Neuronal stem cell (in vitro differentiated cells): ENCODE measurements around the gene RAB10.
"Not testable (repeated sequence)": the region's sequence is repeated elsewhere in the genome, so short reads cannot be mapped to it uniquely, and the experiment has no call there.

Source experiments
- DNase-seq: peaks from one replicate; pipeline ENCODE4 v3.0.0-alpha.2; 2013; ENCODE audit warnings: low spot score
- H2AFZ ChIP-seq: one replicate; pipeline ENCODE4 v1.6.1; 2013; ENCODE audit warnings: mild to moderate bottlenecking, low read length, inconsistent platforms
- H2AK5ac ChIP-seq: 2 replicates; pipeline ENCODE4 v1.6.1; 2013; ENCODE audit warnings: low read depth, mild to moderate bottlenecking, inconsistent platforms, low read length, moderate library complexity, mixed read lengths
- H2BK120ac ChIP-seq: 2 replicates; pipeline ENCODE4 v1.6.1; 2013; ENCODE audit warnings: low read depth, mild to moderate bottlenecking, inconsistent platforms, low read length, moderate library complexity, mixed read lengths
- H2BK12ac ChIP-seq: one replicate; pipeline ENCODE4 v1.6.1; 2013; ENCODE audit warnings: low read length, inconsistent platforms
- H2BK15ac ChIP-seq: 2 replicates; pipeline ENCODE4 v1.6.1; 2013; ENCODE audit warnings: mild to moderate bottlenecking, low read length, inconsistent platforms, mixed read lengths
- H2BK5ac ChIP-seq: one replicate; pipeline ENCODE4 v1.6.1; 2013; ENCODE audit warnings: inconsistent platforms, mild to moderate bottlenecking, low read length, moderate library complexity
- H3K14ac ChIP-seq: one replicate; pipeline ENCODE4 v1.6.1; 2013; ENCODE audit warnings: low read length, inconsistent platforms
- H3K18ac ChIP-seq: 2 replicates; pipeline ENCODE4 v1.6.1; 2013; ENCODE audit warnings: low read length, inconsistent platforms
- H3K23ac ChIP-seq: 2 replicates; pipeline ENCODE4 v1.6.1; 2013; ENCODE audit warnings: low read depth, mild to moderate bottlenecking, mixed read lengths, low read length, inconsistent platforms; ENCODE audit not compliant: poor library complexity
- H3K27ac ChIP-seq: replicated peaks from 3 replicates; pipeline ENCODE4 v1.5.1; 2013; ENCODE audit warnings: low read length, inconsistent platforms
- H3K27me3 ChIP-seq, 3 experiments: 2 replicates each; pipeline ENCODE4 v1.6.1; 2013; ENCODE audit warnings: low read length in 3 of 3, mild to moderate bottlenecking in 2 of 3, inconsistent platforms in 1 of 3, low read depth in 1 of 3, mixed read lengths in 1 of 3, moderate library complexity in 1 of 3; ENCODE audit not compliant: control insufficient read depth in 3 of 3, insufficient read depth in 3 of 3
- H3K36me3 ChIP-seq, 2 donors: replicated peaks in 1 of 2; 2 replicates each; pipeline ENCODE4 v1.6.1; 2013; ENCODE audit warnings: low read length in 2 of 2; ENCODE audit not compliant: control insufficient read depth in 2 of 2, insufficient read depth in 2 of 2
- H3K4ac ChIP-seq: 2 replicates; pipeline ENCODE4 v1.6.1; 2013; ENCODE audit warnings: inconsistent platforms, mild to moderate bottlenecking, low read length, moderate library complexity
- H3K4me1 ChIP-seq, 2 donors: 1 replicate in 1 of 2; 2 replicates in 1 of 2; pipeline ENCODE4 v1.6.1; 2013; ENCODE audit warnings: low read length in 2 of 2, low read depth in 1 of 2; ENCODE audit not compliant: control insufficient read depth in 2 of 2, insufficient read depth in 1 of 2
- H3K4me2 ChIP-seq: one replicate; pipeline ENCODE4 v1.6.1; 2013; ENCODE audit warnings: mild to moderate bottlenecking, low read length, inconsistent platforms; ENCODE audit not compliant: insufficient read depth, poor library complexity, severe bottlenecking
- H3K4me3 ChIP-seq, 2 donors: 2 replicates each; pipeline ENCODE4 v1.5.1; 2013; ENCODE audit warnings: low read length in 2 of 2, mild to moderate bottlenecking in 2 of 2, inconsistent platforms in 1 of 2, moderate library complexity in 1 of 2
- H3K79me1 ChIP-seq: one replicate; pipeline ENCODE4 v1.6.1; 2013; ENCODE audit warnings: low read depth, mild to moderate bottlenecking, inconsistent platforms, low read length, moderate library complexity
- H3K9ac ChIP-seq: one replicate; pipeline ENCODE4 v1.6.1; 2013; ENCODE audit warnings: mild to moderate bottlenecking, low read depth, low read length, inconsistent platforms; ENCODE audit not compliant: poor library complexity
- H3K9me3 ChIP-seq, 2 donors: replicated peaks in 1 of 2; 2 replicates each; pipeline versions ENCODE3 to v1.6.1; 2013; ENCODE audit warnings: low read length in 2 of 2, mild to moderate bottlenecking in 2 of 2, inconsistent platforms in 1 of 2, low read depth in 1 of 2, mixed read lengths in 1 of 2, moderate library complexity in 1 of 2; ENCODE audit not compliant: control insufficient read depth in 2 of 2, insufficient read depth in 1 of 2
- H4K8ac ChIP-seq: one replicate; pipeline ENCODE4 v1.6.1; 2013; ENCODE audit warnings: low read depth, mild to moderate bottlenecking, inconsistent platforms, low read length, moderate library complexity
- H4K91ac ChIP-seq: one replicate; pipeline ENCODE4 v1.6.1; 2013; ENCODE audit warnings: low read length, low read depth, mild to moderate bottlenecking, inconsistent platforms; ENCODE audit not compliant: poor library complexity
- WGBS, 2 donors: extraction: QIAGEN DNeasy Blood & Tissue Kit; methylation state at CpG; one replicate each; pipeline ENCODE4 v1.1.7; 2013; ENCODE audit warnings: missing lambda C conversion rate in 2 of 2, mixed read lengths in 1 of 2; ENCODE audit not compliant: insufficient read length in 2 of 2, insufficient replicate concordance in 1 of 2; ENCODE audit errors: extremely low coverage in 2 of 2; 5-methylcytosine and 5-hydroxymethylcytosine counted together

Gene RAB10

GRCh38 chr2:26164641-26165211, 130.8 kb downstream of the RAB10 start:
- no peaks in the 10 kb centered on the region for H3K36me3 ChIP-seq
- no peaks in the 10 kb centered on the region for H3K79me1 ChIP-seq
- H2BK12ac ChIP-seq = no peak overlapping the region
- no peak overlapping the region for H4K91ac ChIP-seq
- no CpG with 5 or more reads among the region's 8 CpGs for WGBS, 2 donors
- peaks cover 0 to 6% (median 0%) of the 10 kb centered on the region in 3 experiments for H3K27me3 ChIP-seq
- H2AK5ac ChIP-seq = no peak overlapping the region
- no peak overlapping the region for H2BK5ac ChIP-seq
- H3K4me1 ChIP-seq = no peaks in the 10 kb centered on the region
- H3K9me3 ChIP-seq = no peaks in the 10 kb centered on the region
- no peak overlapping the region for H3K4ac ChIP-seq
- no peak overlapping the region for H3K4me2 ChIP-seq
- no peak overlapping the region for H3K9ac ChIP-seq
- no peak overlapping the region for H2BK120ac ChIP-seq
- no peak overlapping the region for H3K23ac ChIP-seq
- no peak overlapping the region for H3K27ac ChIP-seq
- H3K18ac ChIP-seq = no peak overlapping the region
- H4K8ac ChIP-seq = no peak overlapping the region
- H3K4me3 ChIP-seq = no peak overlapping the region
- no peak for DNase-seq
- H2BK15ac ChIP-seq = no peak overlapping the region
- no peak overlapping the region for H2AFZ ChIP-seq
- H3K14ac ChIP-seq = no peak overlapping the region

DNA sequence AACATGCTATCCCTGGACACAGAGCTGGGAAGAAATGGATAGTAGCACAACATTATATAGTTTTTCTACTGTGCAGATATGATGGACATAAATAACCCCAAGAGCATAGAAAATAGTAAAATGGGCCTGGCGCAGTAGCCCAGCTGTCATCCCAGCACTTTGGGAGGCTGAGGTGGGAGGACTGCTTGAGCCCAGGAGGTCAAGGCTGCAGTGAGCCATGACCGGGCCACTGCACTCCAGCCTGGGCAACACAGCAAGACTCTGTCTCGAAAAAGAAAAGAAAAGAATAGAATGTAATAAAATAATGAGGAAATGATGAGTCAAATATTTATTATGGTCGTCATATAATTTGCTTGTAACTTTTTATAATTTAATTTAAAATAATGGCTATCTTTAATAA, 131.5 kb downstream of the RAB10 start:
- H3K18ac ChIP-seq = no peak overlapping the region
- H3K4me2 ChIP-seq = no peak overlapping the region
- H3K4ac ChIP-seq = no peak overlapping the region
- H3K9me3 ChIP-seq = no peaks in the 10 kb centered on the region
- no peaks in the 10 kb centered on the region for H3K79me1 ChIP-seq
- H2BK120ac ChIP-seq = no peak overlapping the region
- no peak overlapping the region for H3K4me3 ChIP-seq
- H3K14ac ChIP-seq = no peak overlapping the region
- no peak overlapping the region for H2BK15ac ChIP-seq
- no peak for DNase-seq
- WGBS, 2 donors = no CpG with 5 or more reads among the region's 4 CpGs
- H3K4me1 ChIP-seq = no peaks in the 10 kb centered on the region
- H3K27me3 ChIP-seq = peaks cover 0 to 9% (median 0%) of the 10 kb centered on the region in 3 experiments
- H2BK5ac ChIP-seq = no peak overlapping the region
- no peak overlapping the region for H3K23ac ChIP-seq
- no peak overlapping the region for H2AK5ac ChIP-seq
- H3K36me3 ChIP-seq = no peaks in the 10 kb centered on the region
- H4K91ac ChIP-seq = no peak overlapping the region
- no peak overlapping the region for H2BK12ac ChIP-seq
- no peak overlapping the region for H3K27ac ChIP-seq
- no peak overlapping the region for H3K9ac ChIP-seq
- no peak overlapping the region for H4K8ac ChIP-seq
- no peak overlapping the region for H2AFZ ChIP-seq

DNA sequence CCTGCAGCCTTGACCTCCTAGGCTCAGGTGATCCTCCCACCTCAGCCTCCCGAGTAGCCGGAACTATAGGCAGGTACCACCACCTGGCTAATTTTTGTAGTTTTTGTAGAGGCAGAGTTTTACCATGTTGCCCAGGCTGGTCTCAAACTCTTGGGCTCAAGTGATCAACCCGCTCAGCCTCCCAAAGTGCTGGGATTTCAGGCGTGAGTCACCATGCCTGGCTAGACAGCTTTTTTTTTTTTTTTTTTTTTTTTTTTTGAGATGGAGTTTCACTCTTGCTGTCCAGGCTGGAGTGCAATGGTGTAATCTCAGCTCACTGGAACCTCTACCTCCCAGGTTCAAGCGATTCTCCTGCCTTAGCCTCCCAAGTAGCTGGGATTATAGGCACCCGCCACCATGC, 132.7 kb downstream of the RAB10 start:
- H3K79me1 ChIP-seq, H3K9ac ChIP-seq, H4K91ac ChIP-seq, H2BK12ac ChIP-seq, H2AK5ac ChIP-seq, H3K36me3 ChIP-seq, DNase-seq, H2BK5ac ChIP-seq, H3K23ac ChIP-seq, H3K18ac ChIP-seq, H2BK120ac ChIP-seq, H3K4ac ChIP-seq, H3K14ac ChIP-seq, H3K27me3 ChIP-seq, H2BK15ac ChIP-seq, H3K4me2 ChIP-seq, H3K4me3 ChIP-seq, H3K4me1 ChIP-seq, H3K9me3 ChIP-seq, H3K27ac ChIP-seq, H2AFZ ChIP-seq, H4K8ac ChIP-seq: not testable (repeated sequence)
- no CpG with 5 or more reads among the region's 6 CpGs for WGBS, 2 donors

DNA sequence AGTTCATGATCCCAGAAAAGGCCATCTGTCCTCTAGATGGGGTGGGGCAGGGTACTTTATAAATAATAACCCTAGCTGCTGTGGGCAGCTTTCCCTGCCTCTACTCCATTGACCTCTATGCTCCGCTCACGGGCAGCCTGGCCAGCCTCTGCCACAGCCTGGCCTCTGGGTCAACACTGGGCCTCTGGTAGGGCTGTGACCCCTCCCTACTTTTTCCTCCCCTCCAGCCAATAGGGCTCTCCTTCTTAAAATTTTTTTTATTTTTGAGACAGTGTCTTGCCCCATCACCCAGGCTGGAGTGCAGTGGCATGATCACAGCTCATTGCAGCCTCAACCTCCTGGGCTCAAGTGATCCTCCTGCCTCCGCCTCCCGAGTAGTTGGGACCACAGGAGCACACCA, 134.9 kb downstream of the RAB10 start:
- no peak overlapping the region for H3K27ac ChIP-seq

More for the DNA sequence above, 134.9 kb downstream of the RAB10 start:
- Histone ChIP-seq H3K9ac (no peak overlapping the region), H3K4me3 (no peak overlapping the region), H3K4me1 (peaks cover 0 to 2% of the 10 kb centered on the region in 2 donors), H4K91ac (no peak overlapping the region), H2AFZ (no peak overlapping the region), H3K4ac (no peak overlapping the region), H3K27me3 (peaks cover 0 to 9% (median 0%) of the 10 kb centered on the region in 3 experiments), H3K79me1 (peaks cover 2% of the 10 kb centered on the region), H3K14ac (no peak overlapping the region), H2AK5ac (no peak overlapping the region), H2BK5ac (no peak overlapping the region), H3K36me3 (no peaks in the 10 kb centered on the region), H3K9me3 (no peaks in the 10 kb centered on the region), H3K4me2 (no peak overlapping the region), H2BK12ac (no peak overlapping the region), H4K8ac (no peak overlapping the region), H3K18ac (no peak overlapping the region), H2BK120ac (no peak overlapping the region), H3K23ac (no peak overlapping the region), H2BK15ac (no peak overlapping the region)
- no peak for DNase-seq
- no CpG with 5 or more reads among the region's 4 CpGs for WGBS, 2 donors
